MM.1S (cell line): ENCODE results near the gene THRB.

Experiments
- CTCF ChIP-seq: fragments of 300-600 bp; sonication (generic); IDR thresholded peaks from 2 replicates; pipeline ENCODE4 v1.5.1; 2016; ENCODE audit warnings: antibody characterized with exemption, low read length, mixed read lengths
- EZH2 ChIP-seq: fragments of 300-600 bp; sonication (generic); optimal IDR thresholded peaks from 2 replicates; pipeline ENCODE3; 2017; ENCODE audit warnings: low read depth, mild to moderate bottlenecking, antibody characterized with exemption, low read length, mixed read lengths

GRCh38 chr3:24494618-24495325 lies at the start of gene THRB:
- peak; percentile 27 for TF ChIP-seq CTCF
- no peak for TF ChIP-seq EZH2
